ENCODE data around the gene RBFOX2. TPM values are rescaled to one million over a fixed set of nuclear protein-coding genes. Genes with fewer than 3 reads are reported as not detected.
"Not testable (repeated sequence)": the region's sequence is repeated elsewhere in the genome, so short reads cannot be mapped to it uniquely, and the experiment has no call there.

The RBFOX2 gene
- total RNA-seq, 5 donors from 2014 or later (not counting 1 experiment from before 2014, with no cell fraction given), result 0.73 to 1.5 (median 1.4) TPM

GRCh38 chr22:35801301-35801700 is 227.3 kb downstream of the RBFOX2 start:
- H3K4me3 ChIP-seq (ENCODE audit: control insufficient read depth in 1 of 2, extremely low read depth in 1 of 2, low read length in 1 of 2); H3K4me1 ChIP-seq (ENCODE audit: control insufficient read depth in 1 of 2, extremely low read depth in 1 of 2, insufficient read depth in 2 of 2, low read length in 2 of 2); H3K27me3 Mint-ChIP-seq; H3K9me3 ChIP-seq; H3K9me3 Mint-ChIP-seq; H3K36me3 ChIP-seq (ENCODE audit: control insufficient read depth in 2 of 2, extremely low read depth in 1 of 2, insufficient read depth in 1 of 2, low read length in 1 of 2); H3K27ac Mint-ChIP-seq; POLR2A ChIA-PET; H3K27me3 ChIP-seq (replicated peaks in 1 of 2; ENCODE audit: control insufficient read depth in 2 of 2, extremely low read depth in 1 of 2, insufficient read depth in 2 of 2, low read length in 1 of 2); DNase-seq; H3K27ac ChIP-seq (ENCODE audit: low read length); H3K4me1 Mint-ChIP-seq; ATAC-seq (replicated peaks in 1 of 4); H3K4me3 Mint-ChIP-seq; H3K36me3 Mint-ChIP-seq; CTCF ChIA-PET: not testable (repeated sequence)
- no CpG with 5 or more reads among the region's 3 CpGs for WGBS (ENCODE audit: insufficient coverage)

- no peaks in the 10 kb centered on the region for H3K4me1 ChIP-seq (ENCODE audit: control insufficient read depth in 1 of 2, extremely low read depth in 1 of 2, insufficient read depth in 2 of 2, low read length in 2 of 2)
- Mint-ChIP-seq H3K27ac (no peak overlapping the region), H3K9me3 (peaks cover 0 to under 1% (median 0%) of the 10 kb centered on the region in 3 donors), H3K27me3 (peaks cover 0 to 4% of the 10 kb centered on the region in 2 donors), H3K4me1 (no peaks in the 10 kb centered on the region), H3K36me3 (no peaks in the 10 kb centered on the region), H3K4me3 (no peak overlapping the region)
- H3K27me3 ChIP-seq (replicated peaks in 1 of 2; ENCODE audit: control insufficient read depth in 2 of 2, extremely low read depth in 1 of 2, insufficient read depth in 2 of 2, low read length in 1 of 2), result no peaks in the 10 kb centered on the region
- DNase-seq, result no peak
- no peak for ATAC-seq (replicated peaks in 1 of 4)
- no peak overlapping the region for H3K27ac ChIP-seq (ENCODE audit: low read length)
- no peaks in the 10 kb centered on the region for H3K36me3 ChIP-seq (ENCODE audit: control insufficient read depth in 2 of 2, extremely low read depth in 1 of 2, insufficient read depth in 1 of 2, low read length in 1 of 2)
- H3K9me3 ChIP-seq, result no peaks in the 10 kb centered on the region
- 88% methylated on average over 1 of the region's 1 CpG for WGBS (ENCODE audit: insufficient coverage)
- ChIA-PET POLR2A (no interaction called here), CTCF (no interaction called here)
- no peak overlapping the region for H3K4me3 ChIP-seq (ENCODE audit: control insufficient read depth in 1 of 2, extremely low read depth in 1 of 2, low read length in 1 of 2)
Measured at GRCh38 chr22:35799150-35799549, 229.5 kb downstream of the RBFOX2 start.

- no peaks in the 10 kb centered on the region for H3K9me3 Mint-ChIP-seq
- Histone ChIP-seq H3K4me1 (ENCODE audit: control insufficient read depth in 1 of 2, extremely low read depth in 1 of 2, insufficient read depth in 2 of 2, low read length in 2 of 2) (no peaks in the 10 kb centered on the region), H3K27me3 (replicated peaks in 1 of 2; ENCODE audit: control insufficient read depth in 2 of 2, extremely low read depth in 1 of 2, insufficient read depth in 2 of 2, low read length in 1 of 2) (no peaks in the 10 kb centered on the region), H3K9me3 (no peaks in the 10 kb centered on the region), H3K27ac (ENCODE audit: low read length) (no peak overlapping the region), H3K36me3 (ENCODE audit: control insufficient read depth in 2 of 2, extremely low read depth in 1 of 2, insufficient read depth in 1 of 2, low read length in 1 of 2) (no peaks in the 10 kb centered on the region), H3K4me3 (ENCODE audit: control insufficient read depth in 1 of 2, extremely low read depth in 1 of 2, low read length in 1 of 2) (no peak overlapping the region)
- no peaks in the 10 kb centered on the region for H3K4me1 Mint-ChIP-seq
- POLR2A ChIA-PET, result no interaction called here
- H3K4me3 Mint-ChIP-seq, result no peak overlapping the region
- 100% methylated on average over 1 of the region's 4 CpGs for WGBS (ENCODE audit: insufficient coverage)
- ATAC-seq (replicated peaks in 1 of 4) (no peak), DNase-seq (no peak)
- peaks cover 0 to 4% of the 10 kb centered on the region in 2 donors for H3K27me3 Mint-ChIP-seq
- H3K27ac Mint-ChIP-seq, result no peak overlapping the region
- no peaks in the 10 kb centered on the region for H3K36me3 Mint-ChIP-seq
- CTCF ChIA-PET, result no interaction called here
Measured at GRCh38 chr22:35797411-35797810, 231.2 kb downstream of the RBFOX2 start.

- H3K27ac Mint-ChIP-seq, result no peak overlapping the region
- CTCF ChIA-PET, result interaction anchor here in 1 of 2 donors (0.7 kb wide), 1 partner anchor 157 kb away, joined by 7 read pairs; no protein-coding TSS in a partner anchor
- POLR2A ChIA-PET, result no interaction called here
- no peaks in the 10 kb centered on the region for H3K9me3 Mint-ChIP-seq
- H3K4me1 ChIP-seq (ENCODE audit: control insufficient read depth in 1 of 2, extremely low read depth in 1 of 2, insufficient read depth in 2 of 2, low read length in 2 of 2), result no peaks in the 10 kb centered on the region
- H3K27ac ChIP-seq (ENCODE audit: low read length), result no peak overlapping the region
- no peaks in the 10 kb centered on the region for H3K27me3 Mint-ChIP-seq
- DNase-seq (no peak), ATAC-seq (replicated peaks in 1 of 4) (no peak)
- no peaks in the 10 kb centered on the region for H3K4me1 Mint-ChIP-seq
- WGBS (ENCODE audit: insufficient coverage), result no CpG with 5 or more reads among the region's 1 CpG
- no peaks in the 10 kb centered on the region for H3K36me3 Mint-ChIP-seq
- H3K36me3 ChIP-seq (ENCODE audit: control insufficient read depth in 2 of 2, extremely low read depth in 1 of 2, insufficient read depth in 1 of 2, low read length in 1 of 2), result no peaks in the 10 kb centered on the region
- no peak overlapping the region for H3K4me3 ChIP-seq (ENCODE audit: control insufficient read depth in 1 of 2, extremely low read depth in 1 of 2, low read length in 1 of 2)
- H3K9me3 ChIP-seq, result no peaks in the 10 kb centered on the region
- no peak overlapping the region for H3K4me3 Mint-ChIP-seq
- no peaks in the 10 kb centered on the region for H3K27me3 ChIP-seq (replicated peaks in 1 of 2; ENCODE audit: control insufficient read depth in 2 of 2, extremely low read depth in 1 of 2, insufficient read depth in 2 of 2, low read length in 1 of 2)
Measured at GRCh38 chr22:35795476-35795875, 233.1 kb downstream of the RBFOX2 start.

GRCh38 chr22:35792506-35792905 is 236.1 kb downstream of the RBFOX2 start:
- ChIA-PET CTCF (no interaction called here), POLR2A (no interaction called here)
- no peaks in the 10 kb centered on the region for H3K27me3 Mint-ChIP-seq
- no peak overlapping the region for H3K27ac Mint-ChIP-seq
- H3K27ac ChIP-seq (ENCODE audit: low read length), result no peak overlapping the region
- no peak overlapping the region for H3K4me3 Mint-ChIP-seq
- H3K9me3 Mint-ChIP-seq, result no peaks in the 10 kb centered on the region
- no peaks in the 10 kb centered on the region for H3K9me3 ChIP-seq
- no peaks in the 10 kb centered on the region for H3K36me3 Mint-ChIP-seq
- no peaks in the 10 kb centered on the region for H3K36me3 ChIP-seq (ENCODE audit: control insufficient read depth in 2 of 2, extremely low read depth in 1 of 2, insufficient read depth in 1 of 2, low read length in 1 of 2)
- no peak for ATAC-seq (replicated peaks in 1 of 4)
- H3K4me1 ChIP-seq (ENCODE audit: control insufficient read depth in 1 of 2, extremely low read depth in 1 of 2, insufficient read depth in 2 of 2, low read length in 2 of 2), result no peaks in the 10 kb centered on the region
- WGBS (ENCODE audit: insufficient coverage), result 83% methylated on average over 1 of the region's 4 CpGs
- H3K4me3 ChIP-seq (ENCODE audit: control insufficient read depth in 1 of 2, extremely low read depth in 1 of 2, low read length in 1 of 2), result no peak overlapping the region
- H3K4me1 Mint-ChIP-seq, result no peaks in the 10 kb centered on the region
- no peaks in the 10 kb centered on the region for H3K27me3 ChIP-seq (replicated peaks in 1 of 2; ENCODE audit: control insufficient read depth in 2 of 2, extremely low read depth in 1 of 2, insufficient read depth in 2 of 2, low read length in 1 of 2)
- no peak for DNase-seq

- CTCF ChIA-PET; H3K36me3 Mint-ChIP-seq; H3K4me3 ChIP-seq (ENCODE audit: control insufficient read depth in 1 of 2, extremely low read depth in 1 of 2, low read length in 1 of 2); H3K9me3 Mint-ChIP-seq; DNase-seq; H3K27ac ChIP-seq (ENCODE audit: low read length); H3K4me3 Mint-ChIP-seq; H3K36me3 ChIP-seq (ENCODE audit: control insufficient read depth in 2 of 2, extremely low read depth in 1 of 2, insufficient read depth in 1 of 2, low read length in 1 of 2); POLR2A ChIA-PET; H3K4me1 Mint-ChIP-seq; ATAC-seq (replicated peaks in 1 of 4); H3K27me3 Mint-ChIP-seq; H3K9me3 ChIP-seq; H3K4me1 ChIP-seq (ENCODE audit: control insufficient read depth in 1 of 2, extremely low read depth in 1 of 2, insufficient read depth in 2 of 2, low read length in 2 of 2); H3K27me3 ChIP-seq (replicated peaks in 1 of 2; ENCODE audit: control insufficient read depth in 2 of 2, extremely low read depth in 1 of 2, insufficient read depth in 2 of 2, low read length in 1 of 2); H3K27ac Mint-ChIP-seq: not testable (repeated sequence)
- no CpG with 5 or more reads among the region's 2 CpGs for WGBS (ENCODE audit: insufficient coverage)
Measured at GRCh38 chr22:35791788-35792187, 236.8 kb downstream of the RBFOX2 start.

All from T-cell (primary cell).